HepG2 (cell line): ENCODE data around the gene U2AF1L4. TPM values are rescaled to one million over a fixed set of nuclear protein-coding genes. Genes with fewer than 3 reads are reported as not detected.

ENCODE experiments used
- ATAC-seq: fragments of 200-7000 bp; cut with Tn5 transposase; 3 replicates; pipeline ENCODE4 v1.9.1; 2020; ENCODE audit warnings: mild to moderate bottlenecking, moderate library complexity
- BruUV-seq: library from RNA; stranded (reverse); fragments of 400-500 nt; replicated peaks from 2 replicates; lab custom pipeline; 2021; lab: Mats Ljungman, UMichigan
- CTCF ChIA-PET: fragments of 300-600 bp; formaldehyde crosslinking; extraction: SDS; loops from one replicate; lab custom pipeline; 2021; ENCODE audit warnings: low total read pairs, inconsistent platforms, low intra/inter-chr PET ratio; lab: Yijun Ruan, JAX
- POLR2A ChIA-PET: fragments of 350-600 bp; sonication (Branson Sonifier 250); formaldehyde crosslinking; loops from one replicate; lab custom pipeline; 2020; ENCODE audit warnings: antibody characterized with exemption, inconsistent platforms; lab: Yijun Ruan, JAX
- DNase-seq: peaks from one replicate; pipeline ENCODE4 v3.0.0-alpha.2; 2015; ENCODE audit warnings: low spot score
- FAIRE-seq: peaks from 3 replicates; lab custom pipeline; 2011; peaks lifted over from hg19 to GRCh38; lab: Jason Lieb, UNC
- H2AFZ ChIP-seq: one replicate; pipeline ENCODE4 v1.6.1; 2011; ENCODE audit warnings: low read length, inconsistent platforms
- H3K27ac ChIP-seq: fragments of 300-600 bp; 3 replicates; pipeline ENCODE4 v1.8.0; 2011; ENCODE audit warnings: mixed run types, mild to moderate bottlenecking, mixed read lengths, low read length, inconsistent platforms; ENCODE audit not compliant: insufficient read depth; ENCODE audit errors: extremely low read length
- H3K27me3 ChIP-seq, 2 experiments: fragments of 200-600 bp in 1 of 2; 2 replicates in 1 of 2; 3 replicates in 1 of 2; pipeline versions ENCODE4 v1.6.0 to v1.8.0; 2011; ENCODE audit warnings: low read length in 2 of 2, mild to moderate bottlenecking in 2 of 2, moderate library complexity in 2 of 2, inconsistent platforms in 1 of 2; ENCODE audit not compliant: insufficient read depth in 2 of 2, control insufficient read depth in 1 of 2
- H3K36me3 ChIP-seq, 2 experiments: fragments of 200-600 bp in 1 of 2; replicated peaks in 1 of 2; 2 replicates in 1 of 2; 3 replicates in 1 of 2; pipeline versions ENCODE4 v1.5.1 to v1.8.0; 2011; ENCODE audit warnings: low read length in 2 of 2, inconsistent platforms in 1 of 2; ENCODE audit not compliant: insufficient read depth in 2 of 2, control insufficient read depth in 1 of 2
- H3K4me1 ChIP-seq: 2 replicates; pipeline ENCODE4 v1.5.1; 2012; ENCODE audit warnings: low read length, inconsistent platforms; ENCODE audit not compliant: insufficient read depth
- H3K4me2 ChIP-seq: 2 replicates; pipeline ENCODE4 v1.6.0; 2011; ENCODE audit warnings: low read depth, low read length, inconsistent platforms
- H3K4me3 ChIP-seq, 3 experiments: fragments of 200-600 bp in 1 of 3; sonication (generic), shearing (Covaris generic) in 1 of 3; replicated peaks in 1 of 3; 2 replicates each; pipeline ENCODE4 v1.5.1; 2011 to 2016; ENCODE audit warnings: low read length in 3 of 3, inconsistent platforms in 2 of 3, low read depth in 2 of 3, mild to moderate bottlenecking in 2 of 3, control low read depth in 1 of 3, mixed read lengths in 1 of 3; ENCODE audit not compliant: insufficient read depth in 1 of 3
- H3K79me2 ChIP-seq: one replicate; pipeline ENCODE4 v1.6.1; 2011; ENCODE audit warnings: low read length, inconsistent platforms; ENCODE audit not compliant: insufficient read depth
- H3K9ac ChIP-seq: 2 replicates; pipeline ENCODE4 v1.6.0; 2011; ENCODE audit warnings: mild to moderate bottlenecking, low read depth, low read length, inconsistent platforms; ENCODE audit not compliant: insufficient read depth
- H3K9me3 ChIP-seq: 2 replicates; pipeline ENCODE4 v1.5.1; 2012; ENCODE audit warnings: mild to moderate bottlenecking, low read length
- H4K20me1 ChIP-seq: 2 replicates; pipeline ENCODE4 v1.6.0; 2011; ENCODE audit warnings: inconsistent platforms, mild to moderate bottlenecking, low read length, moderate library complexity; ENCODE audit not compliant: insufficient read depth
- AFF4 ChIP-seq: sonication (generic); formaldehyde crosslinking; IDR thresholded peaks from 2 replicates; pipeline ENCODE4 v1.4.0; 2020; ENCODE audit warnings: missing genetic modification reagents
- GATA4 ChIP-seq: sonication (generic); IDR thresholded peaks from 2 replicates; pipeline ENCODE4 v1.6.1; 2016; ENCODE audit warnings: antibody characterized with exemption, low read depth, borderline replicate concordance
- JUN ChIP-seq: sonication (generic); formaldehyde crosslinking; IDR thresholded peaks from 2 replicates; pipeline ENCODE4 v1.4.0; 2020; ENCODE audit warnings: mild to moderate bottlenecking, missing genetic modification reagents
- JUNB ChIP-seq: sonication (generic); formaldehyde crosslinking; IDR thresholded peaks from 2 replicates; pipeline ENCODE4 v1.8.0; 2022; ENCODE audit warnings: missing genetic modification reagents, mild to moderate bottlenecking, borderline replicate concordance
- PTBP1 ChIP-seq: fragments of 200-400 bp; formaldehyde crosslinking; IDR thresholded peaks from 2 replicates; pipeline ENCODE4 v1.6.1; 2018; ENCODE audit warnings: low read length, low read depth; ENCODE audit not compliant: poor library complexity, severe bottlenecking
- SATB2 ChIP-seq: sonication (generic); formaldehyde crosslinking; IDR thresholded peaks from 2 replicates; pipeline ENCODE4 v1.5.0; 2020; ENCODE audit warnings: missing genetic modification reagents
- ZNF331 ChIP-seq: sonication (generic); formaldehyde crosslinking; IDR thresholded peaks from 2 replicates; pipeline ENCODE4 v1.4.0; 2020; ENCODE audit warnings: missing genetic modification reagents
- WGBS: methylation state at CpG from one replicate; pipeline ENCODE4 v1.1.6; 2017; ENCODE audit warnings: low lambda C conversion rate; 5-methylcytosine and 5-hydroxymethylcytosine counted together
- in situ Hi-C: cut with HindIII; loops from 2 replicates; pipeline ENCODE4 v1.10.0; 2017; ENCODE audit warnings: low pct_unique_long_range_greater_than_20kb; ENCODE audit not compliant: extremely low pct_ligation_motif_present
- intact Hi-C: fragments of 100-400 bp; cut with micrococcal nuclease; formaldehyde crosslinking; loops from one replicate; pipeline ENCODE4 v1.10.0; 2022; ENCODE audit not compliant: unreplicated experiment
- polyA plus RNA-seq, 8 experiments: library from polyadenylated mRNA; depleted of rRNA in 3 of 8; stranded (reverse) in 7 of 8; unstranded in 1 of 8; fragments of >200 nt; fragmentation: Illumina TruSeq in 4 of 8; extraction: Trizol in 4 of 8; gene quantifications; 2 replicates each; pipeline versions ENCODE4 v1.2.1 to v1.2.3, GENCODE V29; 2011 to 2016; ENCODE audit warnings: low read depth in 4 of 8, missing spikeins in 1 of 8, mixed read lengths in 1 of 8; ENCODE audit not compliant: insufficient read depth in 1 of 8
- total RNA-seq, 5 experiments: library from RNA; depleted of rRNA; stranded (reverse); fragments of >200 nt; fragmentation: Illumina TruSeq; extraction: Trizol; gene quantifications; 2 replicates each; pipeline ENCODE4 v1.2.3, GENCODE V29; 2016; ENCODE audit warnings: low read depth in 1 of 5
- TF ChIP-seq, protein P1 (sequence below): sonication (generic); formaldehyde crosslinking; IDR thresholded peaks from 2 replicates; pipeline ENCODE4 v1.8.0; 2022; ENCODE audit warnings: missing genetic modification reagents, mild to moderate bottlenecking, borderline replicate concordance

The U2AF1L4 gene
- total and polyA plus RNA-seq, 2 of the 13 experiments (the other 11 are each of a cell fraction or from before 2014, with no cell fraction given): 7.9 to 15.4 TPM

- TF ChIP-seq GATA4 (no peak), ZNF331 (CRISPR knock-in tag) (no peak)
Observed at GRCh38 chr19:35780717-35781116, 35.5 kb upstream of the U2AF1L4 start (continued).

DNA sequence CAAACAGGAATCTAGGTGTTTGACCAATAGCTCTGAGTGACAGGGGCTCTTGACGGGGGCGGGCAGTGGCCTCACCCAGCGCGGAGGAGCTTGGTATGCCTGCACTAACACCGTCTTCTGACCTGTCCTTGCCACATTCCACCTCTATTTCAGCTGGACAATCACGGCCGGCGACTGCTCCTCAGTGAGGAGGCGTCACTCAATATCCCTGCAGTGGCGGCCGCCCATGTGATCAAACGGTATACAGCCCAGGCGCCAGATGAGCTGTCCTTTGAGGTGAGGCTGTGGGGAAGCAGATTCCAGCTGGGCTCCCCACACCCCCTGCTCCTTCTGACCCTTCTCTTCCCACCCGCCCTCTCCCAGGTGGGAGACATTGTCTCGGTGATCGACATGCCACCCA is 34.8 kb upstream of the U2AF1L4 start:
- 96% methylated on average over 13 of the region's 16 CpGs for WGBS
- Histone ChIP-seq H4K20me1 (no peaks in the 10 kb centered on the region), H3K36me3 (peaks cover 0 to 2% of the 10 kb centered on the region in 2 experiments; a peak in 2 of 5 replicates), H3K9me3 (no peaks in the 10 kb centered on the region), H3K4me2 (no peak overlapping the region), H3K4me3 (no peak overlapping the region), H3K27ac (no peak overlapping the region), H3K9ac (no peak overlapping the region), H3K79me2 (no peaks in the 10 kb centered on the region), H3K27me3 (no peaks in the 10 kb centered on the region), H3K4me1 (peaks cover 38% of the 10 kb centered on the region), H2AFZ (no peak overlapping the region)
- FAIRE-seq: no peak
- intact Hi-C loops (no loop called here), in situ Hi-C loops (no loop called here)
- no TSS peak for BruUV-seq
- no peak for ATAC-seq
- CTCF ChIA-PET: no interaction called here
- POLR2A ChIA-PET: no interaction called here
- TF ChIP-seq SATB2 (CRISPR knock-in tag) (no peak), PTBP1 (no peak), JUN (CRISPR knock-in tag) (no peak), AFF4 (CRISPR knock-in tag) (no peak), JUNB (CRISPR knock-in tag) (no peak)
- TF ChIP-seq, protein P1, sequence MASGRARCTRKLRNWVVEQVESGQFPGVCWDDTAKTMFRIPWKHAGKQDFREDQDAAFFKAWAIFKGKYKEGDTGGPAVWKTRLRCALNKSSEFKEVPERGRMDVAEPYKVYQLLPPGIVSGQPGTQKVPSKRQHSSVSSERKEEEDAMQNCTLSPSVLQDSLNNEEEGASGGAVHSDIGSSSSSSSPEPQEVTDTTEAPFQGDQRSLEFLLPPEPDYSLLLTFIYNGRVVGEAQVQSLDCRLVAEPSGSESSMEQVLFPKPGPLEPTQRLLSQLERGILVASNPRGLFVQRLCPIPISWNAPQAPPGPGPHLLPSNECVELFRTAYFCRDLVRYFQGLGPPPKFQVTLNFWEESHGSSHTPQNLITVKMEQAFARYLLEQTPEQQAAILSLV: no peak
- DNase-seq: no peak
